ENCODE results near the gene VPS4A.
"Not testable (repeated sequence)": the region's sequence is repeated elsewhere in the genome, so short reads cannot be mapped to it uniquely, and the experiment has no call there.

The VPS4A gene

GRCh38 chr16:69327585-69328310 lies 16.6 kb downstream of the VPS4A start:
- no peak for DNase-seq (ENCODE audit: low read depth in 2 of 2)

GRCh38 chr16:69328854-69329316 lies 17.7 kb downstream of the VPS4A start:
- no peak for DNase-seq (ENCODE audit: low read depth in 2 of 2)

DNA sequence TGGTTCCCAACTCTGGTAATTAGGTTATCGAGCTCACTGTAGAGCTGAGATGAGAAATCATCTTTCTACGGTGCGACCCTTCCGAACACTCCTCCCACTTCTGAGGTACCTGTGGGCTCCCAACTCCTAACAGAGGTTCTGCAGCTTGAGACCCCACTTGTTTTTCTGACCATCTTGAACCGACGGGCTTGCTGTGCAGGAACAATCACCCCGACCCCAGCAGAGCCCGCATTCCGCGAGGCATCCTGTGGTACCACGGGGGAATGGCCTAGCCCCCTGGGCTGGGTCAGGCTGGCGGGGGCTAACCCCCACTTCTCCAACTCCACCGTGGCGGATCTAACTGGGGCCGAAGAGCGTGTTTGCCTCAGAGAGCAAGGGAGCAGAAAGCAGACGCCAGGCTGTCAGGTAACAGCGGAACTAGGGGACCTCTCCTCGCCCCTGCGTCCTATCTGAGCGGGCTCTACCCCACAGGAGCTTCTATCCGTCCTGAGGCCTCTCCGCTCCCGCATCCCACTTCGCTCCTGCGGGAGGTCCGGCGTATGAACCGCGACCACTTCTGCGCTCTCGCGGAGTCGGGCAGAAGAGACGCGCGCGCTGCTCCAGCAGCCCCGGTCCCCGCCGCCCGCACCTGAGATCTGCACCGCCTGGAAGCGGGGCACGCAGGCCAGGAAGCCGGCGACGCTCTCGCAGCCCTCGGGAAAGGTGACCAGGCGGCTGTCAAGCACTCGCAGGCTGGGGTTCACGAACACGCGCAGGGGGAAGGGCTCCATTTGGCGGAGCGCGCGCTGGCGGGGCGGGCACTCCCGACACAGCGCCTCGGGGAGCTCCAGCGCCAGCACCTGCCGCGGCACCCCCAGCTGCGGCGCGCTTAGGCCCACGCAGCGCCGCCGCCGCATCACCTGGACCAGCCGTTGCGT lies 18.5 kb downstream of the VPS4A start:
- DNase-seq (ENCODE audit: low read depth in 2 of 2), result peak in 1 of 2 donors; percentile 43

DNA sequence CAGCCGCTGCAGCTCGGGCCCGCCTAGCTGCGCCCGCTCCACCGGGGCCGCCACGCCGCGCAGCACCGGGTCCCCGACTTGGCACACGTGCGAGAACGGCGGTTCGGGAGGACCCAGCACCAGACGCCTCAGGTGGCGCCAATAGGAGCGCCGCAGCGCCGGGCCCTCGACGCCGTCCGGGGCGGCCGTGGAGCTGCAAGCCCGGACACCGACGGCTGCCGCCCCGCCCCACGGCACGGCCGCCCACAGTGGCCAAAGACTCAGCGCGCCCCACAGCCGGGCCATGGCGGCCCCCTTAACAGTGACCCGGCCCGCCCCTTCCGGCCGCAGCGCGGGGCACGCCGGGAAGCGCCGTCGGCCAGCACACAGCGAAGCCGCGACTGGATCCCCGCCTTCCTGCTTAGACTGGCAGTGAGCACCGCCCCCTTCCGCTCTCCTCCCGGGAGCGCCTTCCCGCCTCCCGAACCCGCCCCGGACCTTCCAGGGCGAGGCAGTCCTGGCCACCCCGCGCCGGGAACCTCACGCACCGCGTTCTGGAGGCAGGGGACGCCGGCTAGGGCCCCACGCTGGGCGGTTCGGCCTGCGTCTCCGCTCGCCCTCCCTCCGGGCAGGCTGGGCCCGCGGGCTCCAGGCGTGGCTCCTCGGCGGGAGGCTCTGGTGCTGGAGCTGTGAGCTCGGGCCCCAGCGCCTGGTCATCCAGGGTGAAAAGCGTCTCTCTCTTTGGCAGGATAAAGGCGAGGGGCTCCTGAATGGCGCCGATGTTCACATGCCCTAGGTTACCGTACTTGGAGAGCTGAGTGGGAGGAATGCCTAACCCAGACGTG lies 19.3 kb downstream of the VPS4A start, which contains the start of gene PDF:
Gene PDF (minus strand): TSS at position 303 of the 824 bp plus-strand sequence. CDS start 18 bp downstream, at position 285.
- DNase-seq (ENCODE audit: low read depth in 2 of 2), result peak; percentile 61 to 86

GRCh38 chr16:69334696-69335095 lies 23.5 kb downstream of the VPS4A start:
- no peak for DNase-seq (ENCODE audit: low read depth in 2 of 2)

DNA sequence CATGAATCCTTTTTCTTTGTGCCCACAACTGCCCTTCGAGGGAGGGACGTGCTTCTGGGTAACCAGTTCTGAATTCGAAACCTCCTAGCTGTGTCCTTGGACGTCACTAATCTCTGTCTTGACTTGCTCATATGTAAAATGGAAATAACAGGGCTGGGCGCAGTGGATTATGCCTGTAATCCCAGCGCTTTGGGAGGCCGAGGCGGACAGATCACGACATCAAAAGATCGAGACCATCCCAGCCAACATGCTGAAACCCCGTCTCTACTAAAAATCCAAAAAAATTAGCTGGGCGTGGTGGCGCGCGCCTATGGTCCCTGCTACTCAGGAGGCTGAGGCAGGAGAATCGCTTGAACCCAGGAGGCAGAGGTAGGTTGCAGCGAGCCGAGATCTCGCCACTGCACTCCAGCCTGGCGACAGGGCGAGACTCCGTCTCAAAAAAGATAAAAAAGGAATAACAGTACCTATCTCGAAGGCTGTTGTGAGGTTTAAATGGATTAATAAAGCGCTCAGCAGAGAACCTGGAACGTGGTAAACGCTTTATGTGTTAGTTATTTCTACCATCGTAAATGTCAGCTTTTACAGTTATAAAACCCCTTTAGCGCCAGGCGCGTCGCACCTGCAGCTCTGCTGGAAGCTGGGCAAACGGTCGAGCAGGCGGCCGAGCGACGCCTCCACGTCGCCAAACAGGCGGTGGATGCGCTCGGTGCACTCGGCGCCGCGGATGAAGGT lies 27.6 kb downstream of the VPS4A start:
- DNase-seq (ENCODE audit: low read depth in 2 of 2), result peak in 1 of 2 donors; percentile 13

DNA sequence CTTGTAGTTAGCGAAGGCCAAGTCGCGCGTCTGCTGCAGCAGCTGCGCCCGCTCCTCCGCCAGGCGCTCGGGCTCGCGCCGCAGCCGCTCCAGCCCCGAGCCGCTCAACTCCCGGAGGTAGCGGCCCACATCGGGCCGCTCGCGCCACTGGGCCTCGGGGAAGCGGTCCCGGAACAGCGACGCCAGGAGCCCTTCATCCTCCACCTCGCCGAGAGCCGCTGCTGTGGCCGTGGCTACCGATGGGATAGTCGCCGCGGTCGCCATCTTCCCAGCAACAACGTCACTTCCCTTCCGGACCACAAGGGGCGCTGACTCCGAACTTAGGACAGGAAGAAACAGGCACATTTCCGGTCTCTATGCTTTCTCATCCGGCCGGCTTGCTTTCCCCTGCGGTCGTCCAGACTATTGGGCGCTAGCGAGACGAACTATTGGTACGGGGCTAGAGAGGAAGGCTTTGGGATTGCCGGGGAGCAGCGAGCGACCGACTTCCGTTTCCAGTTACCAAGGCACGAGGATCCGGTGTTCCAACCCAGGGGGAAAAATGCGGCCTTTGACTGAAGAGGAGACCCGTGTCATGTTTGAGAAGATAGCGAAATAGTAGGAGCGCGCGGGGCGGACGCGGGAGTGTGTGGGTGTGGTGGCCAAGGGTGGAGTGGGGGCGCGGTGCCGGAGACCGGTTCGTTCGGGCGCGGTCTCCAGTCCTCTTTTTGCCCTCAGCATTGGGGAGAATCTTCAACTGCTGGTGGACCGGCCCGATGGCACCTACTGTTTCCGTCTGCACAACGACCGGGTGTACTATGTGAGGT lies 28.3 kb downstream of the VPS4A start, which contains the start of the genes COG8 and NIP7:
Gene COG8 (minus strand): TSS at position 276 of the 806 bp plus-strand sequence. CDS start 12 bp downstream, at position 264.
Gene NIP7 (plus strand): TSS at position 484 of the 806 bp plus-strand sequence. CDS start 58 bp downstream, at position 542.
- peak; percentile 82 to 87 for DNase-seq (ENCODE audit: low read depth in 2 of 2)

DNA sequence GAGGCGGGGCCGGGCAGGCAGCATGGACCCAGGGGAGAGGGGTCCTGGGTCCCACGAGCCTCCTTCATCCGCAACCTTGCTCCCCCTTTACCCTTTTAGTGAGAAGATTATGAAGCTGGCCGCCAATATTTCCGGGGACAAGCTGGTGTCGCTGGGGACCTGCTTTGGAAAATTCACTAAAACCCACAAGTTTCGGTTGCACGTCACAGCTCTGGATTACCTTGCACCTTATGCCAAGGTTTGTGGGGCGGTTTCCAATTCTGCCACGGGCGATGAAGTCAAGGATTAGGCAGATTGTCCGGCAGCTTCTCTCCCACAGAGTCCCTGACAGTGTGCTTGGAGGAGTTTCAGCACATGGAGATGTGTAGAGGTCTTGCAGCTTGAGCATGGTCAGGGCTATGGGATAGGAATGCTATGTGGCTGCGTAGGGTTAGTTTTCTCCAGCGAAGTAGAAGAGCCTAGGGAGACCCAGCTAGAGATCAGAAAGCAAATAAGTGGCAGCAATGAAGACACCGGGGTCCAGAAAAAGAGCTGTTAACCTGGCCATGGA lies 29.0 kb downstream of the VPS4A start:
- DNase-seq (ENCODE audit: low read depth in 2 of 2), result no peak

GRCh38 chr16:69344171-69344570 lies 33.0 kb downstream of the VPS4A start:
- no peak for DNase-seq (ENCODE audit: low read depth in 2 of 2)

DNA sequence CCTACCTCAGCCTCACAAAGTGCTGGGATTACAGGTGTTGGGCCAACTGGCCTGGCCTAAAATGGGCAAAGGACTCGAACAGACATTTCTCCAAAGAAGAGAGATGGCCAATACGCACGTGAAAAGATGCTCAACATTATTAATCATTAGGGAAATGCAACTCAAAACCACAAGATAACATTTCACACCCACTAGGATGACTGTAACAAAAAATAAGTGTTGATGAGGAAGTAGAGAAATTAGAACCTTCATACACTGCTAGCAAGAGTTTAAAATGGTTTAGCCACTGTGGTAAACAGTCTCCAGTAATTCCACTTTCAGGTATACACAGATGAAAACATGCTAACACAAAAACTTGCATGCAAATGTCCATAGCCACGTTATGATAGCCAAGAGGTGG lies 34.8 kb downstream of the VPS4A start:
- DNase-seq (ENCODE audit: low read depth in 2 of 2), result no peak

DNA sequence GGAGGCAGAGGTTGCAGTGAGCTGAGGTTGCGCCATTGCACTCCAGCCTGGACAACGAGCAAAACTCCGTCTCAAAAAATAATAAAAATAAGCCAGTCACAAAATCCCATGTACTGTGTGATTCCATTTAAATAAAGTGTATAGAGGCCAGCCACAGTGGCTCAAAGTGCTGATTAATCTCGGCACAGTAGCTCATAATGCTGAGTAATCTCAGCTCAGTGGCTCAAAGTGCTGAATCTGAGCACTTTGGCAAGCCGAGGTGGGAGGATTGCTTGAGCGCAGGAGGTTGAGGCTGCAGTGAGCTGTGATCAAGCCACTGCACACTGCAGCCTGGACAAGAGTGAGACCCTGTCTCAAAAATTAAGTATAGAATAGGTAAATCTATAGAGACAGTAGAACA lies 35.5 kb downstream of the VPS4A start:
- no peak for DNase-seq (ENCODE audit: low read depth in 2 of 2)

DNA sequence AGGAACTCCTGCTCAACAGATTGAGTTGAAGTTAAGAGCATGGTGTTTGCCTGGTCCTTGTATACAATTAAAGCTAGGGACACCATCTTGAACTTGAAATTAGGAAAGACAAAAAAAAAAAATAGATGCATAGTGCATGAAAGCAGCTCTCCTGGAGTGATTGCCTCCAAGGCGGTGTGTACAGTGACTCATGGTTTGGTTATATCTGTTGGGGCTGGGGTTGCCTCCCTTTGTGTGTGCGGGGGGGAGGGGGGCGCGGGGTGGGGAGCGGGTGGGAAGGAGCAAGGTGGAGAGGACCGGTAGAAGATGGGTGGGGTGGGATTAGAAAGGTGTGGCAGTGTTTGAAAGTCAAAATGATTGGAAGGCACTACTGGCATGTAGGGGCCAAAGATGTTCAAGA lies 37.1 kb downstream of the VPS4A start:
- no peak for DNase-seq (ENCODE audit: low read depth in 2 of 2)

DNA sequence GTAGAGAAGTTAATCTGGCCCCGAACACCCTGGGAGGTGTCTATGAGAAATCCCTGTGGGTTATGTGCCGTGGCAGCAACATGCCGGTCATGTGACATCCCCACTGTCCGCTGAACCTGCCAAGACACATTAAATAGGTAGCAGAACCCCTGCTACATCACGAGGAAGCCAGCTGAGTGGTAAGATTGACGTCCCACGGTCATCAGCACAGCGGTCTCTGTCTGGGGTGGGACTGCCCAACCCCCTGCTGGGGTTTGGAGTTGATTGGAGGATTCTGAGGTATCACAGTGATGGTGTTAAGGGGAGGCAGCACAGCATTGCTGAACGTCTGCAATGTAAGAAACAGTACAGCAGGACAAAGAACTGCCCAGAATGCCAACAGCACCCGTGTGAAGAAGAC lies 38.4 kb downstream of the VPS4A start:
- no peak for DNase-seq (ENCODE audit: low read depth in 2 of 2)

GRCh38 chr16:69350536-69351133 lies 39.5 kb downstream of the VPS4A start:
- DNase-seq (ENCODE audit: low read depth in 2 of 2), result no peak

- DNase-seq (ENCODE audit: low read depth in 2 of 2), result no peak
Observed at GRCh38 chr16:69351309-69352027, 40.3 kb downstream of the VPS4A start, which contains the start of gene TMED6. TSS of gene TMED6 (minus strand) at chr16:69351786. CDS start at chr16:69351753, 33 bp downstream.

- not testable (repeated sequence) for DNase-seq (ENCODE audit: low read depth in 2 of 2)
Observed at GRCh38 chr16:69360070-69360469, 48.9 kb downstream of the VPS4A start.

GRCh38 chr16:69363281-69363717 lies 52.1 kb downstream of the VPS4A start:
- DNase-seq (ENCODE audit: low read depth in 2 of 2), result no peak

- no peak for DNase-seq (ENCODE audit: low read depth in 2 of 2)
Observed at GRCh38 chr16:69364088-69364487, 52.9 kb downstream of the VPS4A start.
